GM13976 (cell line): ENCODE results near the gene GJD3.

Source experiments
- DNase-seq: peaks from one replicate; pipeline ENCODE4 v3.0.0; 2012; ENCODE audit warnings: low spot score
- CTCF ChIP-seq: IDR thresholded peaks from 2 replicates; pipeline ENCODE4 v1.5.1; 2012; ENCODE audit warnings: borderline replicate concordance, mild to moderate bottlenecking; ENCODE audit not compliant: insufficient read depth; ENCODE audit errors: extremely low read depth, missing control alignments, control extremely low read depth
- in situ Hi-C: fragments of 300-500 bp; cut with MboI; formaldehyde crosslinking; loops from one replicate; pipeline ENCODE4 v1.12.0; 2022; ENCODE audit warnings: low sequenced_read_pairs, mixed read lengths, inconsistent platforms; ENCODE audit not compliant: unreplicated experiment

Gene GJD3

GRCh38 chr17:40321524-40321929, 43.0 kb downstream of the GJD3 start:
- DNase-seq = no peak
- TF ChIP-seq CTCF = no peak
- in situ Hi-C loops = no loop called here

- in situ Hi-C loops = no loop called here
- DNase-seq = no peak
- no peak for TF ChIP-seq CTCF
Measured at GRCh38 chr17:40320756-40321523, 43.6 kb downstream of the GJD3 start.

- in situ Hi-C loops = no loop called here
- TF ChIP-seq CTCF = no peak
- no peak for DNase-seq
Measured at GRCh38 chr17:40319651-40320540, 44.6 kb downstream of the GJD3 start.

GRCh38 chr17:40318830-40319391, 45.6 kb downstream of the GJD3 start:
- DNase-seq = no peak
- TF ChIP-seq CTCF = no peak
- in situ Hi-C loops = no loop called here

- in situ Hi-C loops = no loop called here
- TF ChIP-seq CTCF = no peak
- peak; percentile 98 for DNase-seq
Measured at GRCh38 chr17:40317880-40318829, 46.4 kb downstream of the GJD3 start.
